Measurements from ENCODE around the gene MMP15.
A peak's percentile ranks its signal among the peaks of the same experiment; 100 is the strongest.

Gene MMP15

GRCh38 chr16:58040496-58040846 lies 14.9 kb downstream of the MMP15 start:
- Histone ChIP-seq H3K9me3 (no peaks in the 10 kb centered on the region), H3K9ac (no peak overlapping the region), H3K4me1 (peaks cover 28% of the 10 kb centered on the region), H4K20me1 (no peaks in the 10 kb centered on the region), H3K27ac (no peak overlapping the region), H3K36me3 (no peaks in the 10 kb centered on the region), H3K27me3 (no peaks in the 10 kb centered on the region), H3K4me2 (peak overlapping the region; percentile 45), H3K4me3 (no peak overlapping the region)
- no peak for TF ChIP-seq Cebpa-rat (IDR thresholded peaks at IDR 0.05)

- Histone ChIP-seq H3K4me1 (peaks cover 24% of the 10 kb centered on the region), H3K36me3 (no peaks in the 10 kb centered on the region), H3K27me3 (no peaks in the 10 kb centered on the region), H4K20me1 (no peaks in the 10 kb centered on the region), H3K9ac (no peak overlapping the region), H3K27ac (no peak overlapping the region), H3K9me3 (no peaks in the 10 kb centered on the region), H3K4me3 (no peak overlapping the region), H3K4me2 (peak overlapping the region; percentile 45)
- TF ChIP-seq Cebpa-rat (IDR thresholded peaks at IDR 0.05): no peak
These were observed 15.5 kb downstream of the MMP15 start for GRCh38 chr16:58040945-58041627.

- Histone ChIP-seq H3K4me2 (no peak overlapping the region), H3K36me3 (no peaks in the 10 kb centered on the region), H3K4me3 (no peak overlapping the region), H3K9ac (no peak overlapping the region), H3K9me3 (no peaks in the 10 kb centered on the region), H3K27me3 (no peaks in the 10 kb centered on the region), H3K27ac (no peak overlapping the region), H4K20me1 (no peaks in the 10 kb centered on the region), H3K4me1 (peaks cover 29% of the 10 kb centered on the region)
- no peak for TF ChIP-seq Cebpa-rat (IDR thresholded peaks at IDR 0.05)
These were observed 16.0 kb downstream of the MMP15 start for GRCh38 chr16:58041628-58041955.

GRCh38 chr16:58042001-58042885 lies 16.7 kb downstream of the MMP15 start:
- Histone ChIP-seq H3K36me3 (no peaks in the 10 kb centered on the region), H3K4me2 (no peak overlapping the region), H3K4me1 (peaks cover 30% of the 10 kb centered on the region), H3K9me3 (no peaks in the 10 kb centered on the region), H3K4me3 (no peak overlapping the region), H3K27me3 (no peaks in the 10 kb centered on the region), H3K27ac (no peak overlapping the region), H4K20me1 (no peaks in the 10 kb centered on the region), H3K9ac (no peak overlapping the region)
- no peak for TF ChIP-seq Cebpa-rat (IDR thresholded peaks at IDR 0.05)

GRCh38 chr16:58042886-58043515 lies 17.4 kb downstream of the MMP15 start:
- Histone ChIP-seq H4K20me1 (no peaks in the 10 kb centered on the region), H3K4me1 (peaks cover 30% of the 10 kb centered on the region), H3K9ac (no peak overlapping the region), H3K9me3 (no peaks in the 10 kb centered on the region), H3K27me3 (no peaks in the 10 kb centered on the region), H3K4me2 (no peak overlapping the region), H3K36me3 (no peaks in the 10 kb centered on the region), H3K4me3 (no peak overlapping the region), H3K27ac (no peak overlapping the region)
- no peak for TF ChIP-seq Cebpa-rat (IDR thresholded peaks at IDR 0.05)

GRCh38 chr16:58043571-58044155 lies 18.1 kb downstream of the MMP15 start:
- Histone ChIP-seq H3K9ac (no peak overlapping the region), H3K4me1 (peaks cover 24% of the 10 kb centered on the region), H3K9me3 (no peaks in the 10 kb centered on the region), H4K20me1 (no peaks in the 10 kb centered on the region), H3K27me3 (no peaks in the 10 kb centered on the region), H3K27ac (no peak overlapping the region), H3K4me2 (no peak overlapping the region), H3K36me3 (no peaks in the 10 kb centered on the region), H3K4me3 (no peak overlapping the region)
- no peak for TF ChIP-seq Cebpa-rat (IDR thresholded peaks at IDR 0.05)

GRCh38 chr16:58044266-58045019 lies 18.9 kb downstream of the MMP15 start:
- H3K9me3 ChIP-seq: no peaks in the 10 kb centered on the region
- no peak overlapping the region for H3K9ac ChIP-seq
- H3K4me2 ChIP-seq: no peak overlapping the region
- TF ChIP-seq Cebpa-rat (IDR thresholded peaks at IDR 0.05): no peak
- H3K4me3 ChIP-seq: no peak overlapping the region
- no peak overlapping the region for H3K27ac ChIP-seq
- H3K27me3 ChIP-seq: no peaks in the 10 kb centered on the region
- H3K4me1 ChIP-seq: peaks cover 24% of the 10 kb centered on the region
- no peaks in the 10 kb centered on the region for H4K20me1 ChIP-seq
- H3K36me3 ChIP-seq: no peaks in the 10 kb centered on the region

GRCh38 chr16:58045096-58045495 lies 19.5 kb downstream of the MMP15 start:
- no peak overlapping the region for H3K4me2 ChIP-seq
- peaks cover 31% of the 10 kb centered on the region for H3K4me1 ChIP-seq
- H3K36me3 ChIP-seq: no peaks in the 10 kb centered on the region
- no peak overlapping the region for H3K9ac ChIP-seq
- no peaks in the 10 kb centered on the region for H3K9me3 ChIP-seq
- H3K27ac ChIP-seq: no peak overlapping the region
- no peaks in the 10 kb centered on the region for H4K20me1 ChIP-seq
- H3K27me3 ChIP-seq: no peaks in the 10 kb centered on the region
- no peak overlapping the region for H3K4me3 ChIP-seq
- no peak for TF ChIP-seq Cebpa-rat (IDR thresholded peaks at IDR 0.05)

Measured in BLaER1 (cell line).